Right ventricle myocardium inferior (tissue), 1 donor: ENCODE results near the gene CYTH3. TPM values are rescaled to one million over a fixed set of nuclear protein-coding genes. Genes with fewer than 3 reads are reported as not detected.

ENCODE experiments used
- ATAC-seq: fragments of 200-7000 bp; cut with Tn5 transposase; one replicate; pipeline ENCODE4 v1.9.1; 2020; ENCODE audit warnings: mild to moderate bottlenecking, moderate library complexity
- DNase-seq: peaks from one replicate; pipeline ENCODE4 v3.0.0; 2021; ENCODE audit errors: missing footprints
- intact Hi-C: fragments of 100-400 bp; cut with DNase I; formaldehyde crosslinking; loops from one replicate; pipeline ENCODE4 v1.11.0; 2022
- total RNA-seq: library from RNA; stranded (reverse); fragmentation: NEBNext Ultra II Directional; extraction: Animal tissue kit (Norgen Biotek cat#: 25700); gene quantifications from one replicate; pipeline ENCODE4 v1.2.1, GENCODE V29; 2021
- donor health status: DM: no; HTN: yes; CAD: no; lungs with severe emphysema.

Gene CYTH3
- total RNA-seq, 1 donor from 2014 or later = 30.3 TPM

- ATAC-seq (no peak), DNase-seq (no peak)
- intact Hi-C loops = no loop called here
Measured at GRCh38 chr7:6262221-6262620, 10.2 kb downstream of the CYTH3 start.

- no peak for DNase-seq
- ATAC-seq = no peak
- intact Hi-C loops = loop anchor here (2.0 kb wide), 1 partner anchor 35 kb away; no protein-coding TSS in a partner anchor
Measured at GRCh38 chr7:6261699-6262098, 10.7 kb downstream of the CYTH3 start.

GRCh38 chr7:6260291-6261187, 11.9 kb downstream of the CYTH3 start:
- DNase-seq (no peak), ATAC-seq (peak; percentile 29)
- intact Hi-C loops = loop anchor here (2.0 kb wide), 1 partner anchor 34 kb away; no protein-coding TSS in a partner anchor

GRCh38 chr7:6259257-6259656, 13.2 kb downstream of the CYTH3 start:
- intact Hi-C loops = no loop called here
- no peak for DNase-seq
- no peak for ATAC-seq

- intact Hi-C loops = no loop called here
- ATAC-seq = peak; percentile 56
- no peak for DNase-seq
Measured at GRCh38 chr7:6258440-6259182, 13.8 kb downstream of the CYTH3 start.

- ATAC-seq (no peak), DNase-seq (no peak)
- intact Hi-C loops = no loop called here
Measured at GRCh38 chr7:6257675-6258074, 14.7 kb downstream of the CYTH3 start.

- ATAC-seq (peak; percentile 90), DNase-seq (peak; percentile 84)
- intact Hi-C loops = no loop called here
Measured at GRCh38 chr7:6256677-6257535, 15.5 kb downstream of the CYTH3 start.

- DNase-seq (no peak), ATAC-seq (peak; percentile 28)
- intact Hi-C loops = no loop called here
Measured at GRCh38 chr7:6256109-6256483, 16.3 kb downstream of the CYTH3 start.

- intact Hi-C loops = no loop called here
- no peak for DNase-seq
- no peak for ATAC-seq
Measured at GRCh38 chr7:6254866-6255265, 17.6 kb downstream of the CYTH3 start.

- intact Hi-C loops = no loop called here
- ATAC-seq = no peak
- no peak for DNase-seq
Measured at GRCh38 chr7:6252748-6253147, 19.7 kb downstream of the CYTH3 start.

- no peak for ATAC-seq
Measured at GRCh38 chr7:6252341-6252746, 20.1 kb downstream of the CYTH3 start.

GRCh38 chr7:6251653-6252052, 20.8 kb downstream of the CYTH3 start:
- DNase-seq (no peak), ATAC-seq (no peak)
- intact Hi-C loops = no loop called here

More at GRCh38 chr7:6252341-6252746, 20.1 kb downstream of the CYTH3 start:
- intact Hi-C loops = no loop called here
- DNase-seq = no peak

GRCh38 chr7:6250364-6250833, 22.0 kb downstream of the CYTH3 start:
- ATAC-seq (peak; percentile 36), DNase-seq (no peak)
- intact Hi-C loops = no loop called here

GRCh38 chr7:6249043-6249442, 23.4 kb downstream of the CYTH3 start:
- ATAC-seq = no peak
- no peak for DNase-seq
- intact Hi-C loops = loop anchor here (2.0 kb wide), 1 partner anchor 18 kb away; no protein-coding TSS in a partner anchor

GRCh38 chr7:6248581-6248980, 23.8 kb downstream of the CYTH3 start:
- DNase-seq (no peak), ATAC-seq (peak; percentile 45)
- intact Hi-C loops = loop anchor here (2.0 kb wide), 1 partner anchor 18 kb away; no protein-coding TSS in a partner anchor

GRCh38 chr7:6246251-6246917, 26.0 kb downstream of the CYTH3 start:
- ATAC-seq (no peak), DNase-seq (no peak)
- intact Hi-C loops = no loop called here

GRCh38 chr7:6244021-6244420, 28.4 kb downstream of the CYTH3 start:
- ATAC-seq = no peak
- intact Hi-C loops = no loop called here
- DNase-seq = no peak

- intact Hi-C loops = no loop called here
- ATAC-seq = no peak
Measured at GRCh38 chr7:6243168-6243567, 29.3 kb downstream of the CYTH3 start.

More at GRCh38 chr7:6243168-6243567, 29.3 kb downstream of the CYTH3 start:
- DNase-seq = no peak
